Prostate gland (tissue), 2 donors: ENCODE results near the gene TP53I11. TPM values are rescaled to one million over a fixed set of nuclear protein-coding genes. Genes with fewer than 3 reads are reported as not detected.

Experiments
- DNase-seq: peaks from one replicate; pipeline ENCODE4 v3.0.0-alpha.2; 2019; ENCODE audit warnings: low spot score
- H3K27ac ChIP-seq, 2 donors: fragments of 200-600 bp; sonication (generic); 2 replicates each; pipeline ENCODE4 v1.5.1; 2017 to 2019
- H3K27me3 ChIP-seq: fragments of 200-600 bp; sonication (generic); replicated peaks from 2 replicates; pipeline ENCODE4 v1.5.1; 2019; ENCODE audit not compliant: insufficient read depth
- H3K36me3 ChIP-seq, 2 donors: fragments of 200-600 bp; sonication (generic); 1 replicate in 1 of 2; 2 replicates in 1 of 2; pipeline versions ENCODE4 v1.5.1 to v1.8.1; 2017 to 2019
- H3K4me1 ChIP-seq: fragments of 200-600 bp; sonication (generic); replicated peaks from 2 replicates; pipeline ENCODE4 v1.5.1; 2019
- H3K4me3 ChIP-seq, 2 donors: fragments of 200-600 bp; sonication (generic); 2 replicates each; pipeline ENCODE4 v1.5.1; 2017 to 2019
- H3K9me3 ChIP-seq: fragments of 200-600 bp; sonication (generic); 2 replicates; pipeline ENCODE4 v1.5.1; 2017
- CTCF ChIP-seq, 4 experiments: fragments of 200-600 bp in 2 of 4; fragments of 450-650 bp in 2 of 4; sonication (generic) in 2 of 4; IDR thresholded peaks; 1 replicate in 3 of 4; 2 replicates in 1 of 4; pipeline ENCODE4 v1.5.1; 2016 to 2019; ENCODE audit warnings: antibody characterized with exemption in 4 of 4, mild to moderate bottlenecking in 2 of 4, moderate library complexity in 2 of 4
- POLR2A ChIP-seq: fragments of 450-650 bp; IDR thresholded peaks from one replicate; pipeline ENCODE4 v1.6.1; 2016; ENCODE audit warnings: antibody characterized with exemption, mild to moderate bottlenecking
- POLR2AphosphoS5 ChIP-seq: sonication (generic); formaldehyde crosslinking; IDR thresholded peaks from one replicate; pipeline ENCODE4 v1.6.1; 2017; ENCODE audit warnings: antibody characterized with exemption
- WGBS: methylation state at CpG from one replicate; pipeline ENCODE4 v1.1.5; 2018; 5-methylcytosine and 5-hydroxymethylcytosine counted together
- intact Hi-C: fragments of 100-400 bp; cut with DNase I; formaldehyde crosslinking; loops from one replicate; pipeline ENCODE4 v1.14.2; 2022
- total RNA-seq, 2 donors: library from RNA; depleted of rRNA; stranded (reverse); fragments of >200 nt; gene quantifications; one replicate each; pipeline ENCODE4 v1.1.0, GENCODE V29; 2016

Gene TP53I11
- total RNA-seq, 2 donors from 2014 or later: 72.0 to 115 TPM

- DNase-seq: no peak
- intact Hi-C loops: loop anchor here (2.0 kb wide), 1 partner anchor 348 kb away; no protein-coding TSS in a partner anchor
- Histone ChIP-seq H3K9me3 (no peaks in the 10 kb centered on the region), H3K27me3 (no peaks in the 10 kb centered on the region), H3K4me3 (no peak overlapping the region), H3K4me1 (no peaks in the 10 kb centered on the region), H3K27ac (no peak overlapping the region), H3K36me3 (no peaks in the 10 kb centered on the region)
- TF ChIP-seq POLR2A (no peak), CTCF (IDR thresholded peaks at IDR 0.05) (no peak), POLR2AphosphoS5 (no peak)
- 87% methylated on average over 12 of the region's 12 CpGs for WGBS
Observed at GRCh38 chr11:44904261-44905020, 46.2 kb downstream of the TP53I11 start.

GRCh38 chr11:44903518-44903917 is 47.2 kb downstream of the TP53I11 start:
- no peak for TF ChIP-seq CTCF (IDR thresholded peaks at IDR 0.05)
- TF ChIP-seq POLR2AphosphoS5: no peak
- TF ChIP-seq POLR2A: no peak
- no peaks in the 10 kb centered on the region for H3K36me3 ChIP-seq
- no peaks in the 10 kb centered on the region for H3K4me1 ChIP-seq
- 100% methylated on average over 3 of the region's 3 CpGs for WGBS
- intact Hi-C loops: no loop called here
- no peak for DNase-seq
- no peaks in the 10 kb centered on the region for H3K9me3 ChIP-seq
- no peak overlapping the region for H3K27ac ChIP-seq
- H3K27me3 ChIP-seq: no peaks in the 10 kb centered on the region
- H3K4me3 ChIP-seq: no peak overlapping the region

- H3K27me3 ChIP-seq: no peaks in the 10 kb centered on the region
- 94% methylated on average over 7 of the region's 7 CpGs for WGBS
- no peaks in the 10 kb centered on the region for H3K4me1 ChIP-seq
- H3K36me3 ChIP-seq: no peaks in the 10 kb centered on the region
- H3K4me3 ChIP-seq: no peak overlapping the region
- intact Hi-C loops: no loop called here
- no peak overlapping the region for H3K27ac ChIP-seq
- no peak for TF ChIP-seq POLR2AphosphoS5
- TF ChIP-seq POLR2A: no peak
- TF ChIP-seq CTCF (IDR thresholded peaks at IDR 0.05): no peak
- no peak for DNase-seq
- H3K9me3 ChIP-seq: no peaks in the 10 kb centered on the region
Observed at GRCh38 chr11:44903035-44903434, 47.6 kb downstream of the TP53I11 start.

- intact Hi-C loops: no loop called here
- no peaks in the 10 kb centered on the region for H3K9me3 ChIP-seq
- H3K4me3 ChIP-seq: no peak overlapping the region
- no peaks in the 10 kb centered on the region for H3K27me3 ChIP-seq
- DNase-seq: no peak
- H3K36me3 ChIP-seq: no peaks in the 10 kb centered on the region
- H3K27ac ChIP-seq: no peak overlapping the region
- H3K4me1 ChIP-seq: no peaks in the 10 kb centered on the region
- TF ChIP-seq CTCF (IDR thresholded peaks at IDR 0.05): no peak
- no peak for TF ChIP-seq POLR2A
- TF ChIP-seq POLR2AphosphoS5: no peak
- WGBS: 57% methylated on average over 5 of the region's 5 CpGs
Observed at GRCh38 chr11:44901786-44902185, 48.9 kb downstream of the TP53I11 start.

GRCh38 chr11:44901120-44901633 is 49.5 kb downstream of the TP53I11 start:
- no peak overlapping the region for H3K27ac ChIP-seq
- H3K36me3 ChIP-seq: no peaks in the 10 kb centered on the region
- TF ChIP-seq CTCF (IDR thresholded peaks at IDR 0.05) (no peak), POLR2AphosphoS5 (no peak), POLR2A (no peak)
- no peak for DNase-seq
- no peak overlapping the region for H3K4me3 ChIP-seq
- intact Hi-C loops: no loop called here
- no peaks in the 10 kb centered on the region for H3K4me1 ChIP-seq
- no peaks in the 10 kb centered on the region for H3K9me3 ChIP-seq
- 39% methylated on average over 7 of the region's 7 CpGs for WGBS
- H3K27me3 ChIP-seq: no peaks in the 10 kb centered on the region
